ENCODE measurements around the gene CDH13. TPM values are rescaled to one million over a fixed set of nuclear protein-coding genes. Genes with fewer than 3 reads are reported as not detected.

Gene CDH13
- total RNA-seq, 2 donors from 2014 or later, result 2.9 TPM; not detected in 1

DNA sequence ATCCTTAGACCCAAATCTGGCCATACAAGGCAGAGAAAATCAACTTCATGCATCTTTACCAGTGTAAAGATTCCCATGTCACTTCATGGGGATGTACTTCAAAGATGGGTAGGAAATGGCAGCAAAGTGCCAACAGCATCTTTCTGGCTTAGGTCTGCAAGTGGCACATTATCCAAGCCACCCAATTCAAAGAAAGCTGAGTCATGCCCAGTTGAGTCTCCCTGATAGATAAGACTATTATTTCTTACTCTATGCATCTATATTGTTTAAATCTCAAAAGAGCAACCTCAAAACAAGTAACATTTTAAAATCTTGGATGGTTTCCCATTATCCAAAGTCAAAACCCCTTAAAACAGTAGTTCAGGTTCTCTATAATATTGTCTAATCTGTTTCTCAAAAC lies 1119.8 kb downstream of the CDH13 start:
- Histone ChIP-seq H3K9me3 (no peaks in the 10 kb centered on the region), H3K4me1 (no peaks in the 10 kb centered on the region), H3K36me3 (replicated peaks in 1 of 2; ENCODE audit: insufficient read depth in 1 of 2, low read depth in 2 of 2) (no peaks in the 10 kb centered on the region), H3K4me3 (no peak overlapping the region), H3K27me3 (no peaks in the 10 kb centered on the region), H3K27ac (no peak overlapping the region)
- no peak for DNase-seq
- TF ChIP-seq, protein P1, sequence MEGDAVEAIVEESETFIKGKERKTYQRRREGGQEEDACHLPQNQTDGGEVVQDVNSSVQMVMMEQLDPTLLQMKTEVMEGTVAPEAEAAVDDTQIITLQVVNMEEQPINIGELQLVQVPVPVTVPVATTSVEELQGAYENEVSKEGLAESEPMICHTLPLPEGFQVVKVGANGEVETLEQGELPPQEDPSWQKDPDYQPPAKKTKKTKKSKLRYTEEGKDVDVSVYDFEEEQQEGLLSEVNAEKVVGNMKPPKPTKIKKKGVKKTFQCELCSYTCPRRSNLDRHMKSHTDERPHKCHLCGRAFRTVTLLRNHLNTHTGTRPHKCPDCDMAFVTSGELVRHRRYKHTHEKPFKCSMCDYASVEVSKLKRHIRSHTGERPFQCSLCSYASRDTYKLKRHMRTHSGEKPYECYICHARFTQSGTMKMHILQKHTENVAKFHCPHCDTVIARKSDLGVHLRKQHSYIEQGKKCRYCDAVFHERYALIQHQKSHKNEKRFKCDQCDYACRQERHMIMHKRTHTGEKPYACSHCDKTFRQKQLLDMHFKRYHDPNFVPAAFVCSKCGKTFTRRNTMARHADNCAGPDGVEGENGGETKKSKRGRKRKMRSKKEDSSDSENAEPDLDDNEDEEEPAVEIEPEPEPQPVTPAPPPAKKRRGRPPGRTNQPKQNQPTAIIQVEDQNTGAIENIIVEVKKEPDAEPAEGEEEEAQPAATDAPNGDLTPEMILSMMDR (IDR thresholded peaks at IDR 0.05), result no peak
- no peak for TF ChIP-seq POLR2A (IDR thresholded peaks at IDR 0.05)
- no peak for ATAC-seq
- intact Hi-C loops (cut with DNase I), result no loop called here

DNA sequence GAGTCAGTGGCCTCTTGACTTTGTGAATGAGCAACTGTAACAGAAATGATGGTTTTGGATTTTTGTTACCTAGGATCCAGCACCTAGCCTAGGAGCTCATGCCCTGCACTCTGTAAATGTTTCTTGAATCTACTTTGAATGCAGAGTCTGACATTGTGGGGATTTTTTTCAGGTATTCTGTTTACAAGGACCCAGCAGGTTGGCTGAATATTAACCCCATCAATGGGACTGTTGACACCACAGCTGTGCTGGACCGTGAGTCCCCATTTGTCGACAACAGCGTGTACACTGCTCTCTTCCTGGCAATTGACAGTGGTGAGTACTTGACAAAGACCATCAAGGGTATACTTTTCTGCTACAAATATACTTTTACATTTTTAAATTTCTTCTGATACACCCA lies 1121.2 kb downstream of the CDH13 start:
- intact Hi-C loops (cut with DNase I), result no loop called here
- WGBS, 2 donors, result 10 to 15% methylated on average over 3 of the region's 3 CpGs
- H3K4me1 ChIP-seq, result no peaks in the 10 kb centered on the region
- TF ChIP-seq POLR2A (IDR thresholded peaks at IDR 0.05), result no peak
- TF ChIP-seq, protein P1 (IDR thresholded peaks at IDR 0.05), result no peak
- no peak for ATAC-seq
- no peaks in the 10 kb centered on the region for H3K36me3 ChIP-seq (replicated peaks in 1 of 2; ENCODE audit: insufficient read depth in 1 of 2, low read depth in 2 of 2)
- no peak overlapping the region for H3K4me3 ChIP-seq
- no peaks in the 10 kb centered on the region for H3K27me3 ChIP-seq
- H3K27ac ChIP-seq, result no peak overlapping the region
- H3K9me3 ChIP-seq, result no peaks in the 10 kb centered on the region
- DNase-seq, result no peak

DNA sequence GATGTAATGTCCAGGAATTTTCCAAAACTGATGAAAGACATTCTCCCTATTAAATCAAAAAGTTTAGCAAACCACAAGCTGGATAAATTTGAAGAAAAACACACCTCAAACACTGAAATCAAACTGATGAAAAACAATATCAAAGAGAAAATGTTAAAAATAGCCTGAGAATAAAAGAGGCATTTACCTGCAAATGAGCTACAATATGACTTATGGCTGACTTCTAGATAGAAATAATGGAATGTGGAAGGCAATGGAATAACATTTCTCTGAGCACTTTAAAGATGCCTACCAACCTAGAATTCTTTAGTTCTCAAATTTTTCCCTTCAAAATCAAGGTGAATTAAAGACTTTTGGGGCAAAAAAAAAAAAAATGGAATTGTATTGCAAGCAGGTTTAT lies 1128.6 kb downstream of the CDH13 start:
- ATAC-seq, result no peak
- H3K4me1 ChIP-seq, result no peaks in the 10 kb centered on the region
- no peaks in the 10 kb centered on the region for H3K36me3 ChIP-seq (replicated peaks in 1 of 2; ENCODE audit: insufficient read depth in 1 of 2, low read depth in 2 of 2)
- TF ChIP-seq, protein P1 (IDR thresholded peaks at IDR 0.05), result no peak
- no peak for TF ChIP-seq POLR2A (IDR thresholded peaks at IDR 0.05)
- intact Hi-C loops (cut with DNase I), result no loop called here
- H3K9me3 ChIP-seq, result no peaks in the 10 kb centered on the region
- no peak overlapping the region for H3K27ac ChIP-seq
- H3K27me3 ChIP-seq, result no peaks in the 10 kb centered on the region
- no peak overlapping the region for H3K4me3 ChIP-seq
- no peak for DNase-seq

DNA sequence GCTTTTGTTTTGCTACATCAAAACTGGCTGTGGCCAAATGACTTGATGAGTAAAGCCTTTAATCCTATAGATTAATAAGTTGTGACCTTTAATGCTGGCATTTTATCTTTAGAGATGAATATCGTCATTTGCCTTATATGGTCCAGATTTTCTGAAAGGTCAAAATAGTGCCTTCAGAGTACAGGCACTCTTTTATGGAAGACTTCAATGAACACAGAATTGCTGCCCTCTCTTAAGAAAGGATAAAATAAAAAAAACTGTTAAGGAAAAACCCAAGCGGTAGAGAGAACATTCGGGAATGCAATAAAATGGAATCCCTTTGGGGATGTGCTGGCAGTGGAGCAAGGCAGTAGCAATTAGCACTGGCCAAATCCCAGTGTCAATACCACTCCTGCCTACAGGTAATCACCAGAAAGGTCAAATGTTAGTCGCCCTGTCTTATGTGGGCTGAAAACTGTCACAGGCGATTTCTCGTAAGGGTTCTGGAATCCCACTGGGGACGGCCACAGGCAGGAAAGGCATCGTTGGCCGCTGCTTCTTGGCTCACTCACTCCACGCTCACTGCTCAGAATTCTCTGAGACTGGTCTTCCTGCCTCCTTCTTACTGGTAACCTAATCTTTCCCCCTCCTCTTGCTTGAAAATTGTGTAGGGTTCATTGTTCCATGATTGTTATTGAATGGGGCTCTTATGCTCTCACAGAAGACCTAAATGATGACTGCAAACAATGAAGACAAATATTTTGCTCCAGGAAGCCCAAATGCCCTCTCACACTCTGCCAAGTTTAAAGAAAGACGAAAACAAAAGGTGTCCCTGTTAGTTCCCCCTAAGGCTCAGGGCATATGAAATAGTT lies 1135.6 kb downstream of the CDH13 start:
- Histone ChIP-seq H3K4me1 (no peaks in the 10 kb centered on the region), H3K27me3 (no peaks in the 10 kb centered on the region), H3K27ac (no peak overlapping the region), H3K36me3 (replicated peaks in 1 of 2; ENCODE audit: insufficient read depth in 1 of 2, low read depth in 2 of 2) (no peaks in the 10 kb centered on the region), H3K9me3 (no peaks in the 10 kb centered on the region), H3K4me3 (no peak overlapping the region)
- ATAC-seq, result no peak
- intact Hi-C loops (cut with DNase I), result no loop called here
- DNase-seq, result no peak
- WGBS, 2 donors, result 58 to 59% methylated on average over 11 of the region's 11 CpGs
- TF ChIP-seq, protein P1 (IDR thresholded peaks at IDR 0.05), result no peak
- TF ChIP-seq POLR2A (IDR thresholded peaks at IDR 0.05), result no peak

DNA sequence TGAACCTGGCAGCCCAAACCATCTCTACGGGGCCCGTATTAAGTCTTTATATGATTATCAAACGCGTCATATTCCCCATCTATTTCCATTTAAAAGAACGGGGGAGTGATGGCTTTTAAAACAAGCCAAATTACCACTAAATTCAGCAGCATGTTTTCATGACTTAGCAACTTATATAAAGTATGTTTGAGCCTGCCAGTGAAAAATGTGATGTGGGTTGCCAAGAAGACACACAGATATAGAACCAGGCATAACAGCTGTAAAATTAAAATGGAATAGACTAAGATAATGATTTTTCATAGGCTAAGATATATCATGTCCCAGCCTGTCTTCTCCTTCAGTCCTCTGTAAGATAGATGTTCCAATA lies 1136.2 kb downstream of the CDH13 start:
- no peaks in the 10 kb centered on the region for H3K27me3 ChIP-seq
- no peak for TF ChIP-seq POLR2A (IDR thresholded peaks at IDR 0.05)
- TF ChIP-seq, protein P1 (IDR thresholded peaks at IDR 0.05), result no peak
- no peaks in the 10 kb centered on the region for H3K4me1 ChIP-seq
- intact Hi-C loops (cut with DNase I), result no loop called here
- H3K9me3 ChIP-seq, result no peaks in the 10 kb centered on the region
- WGBS, 2 donors, result 64% methylated on average over 5 of the region's 5 CpGs
- ATAC-seq, result no peak
- no peak overlapping the region for H3K27ac ChIP-seq
- no peaks in the 10 kb centered on the region for H3K36me3 ChIP-seq (replicated peaks in 1 of 2; ENCODE audit: insufficient read depth in 1 of 2, low read depth in 2 of 2)
- no peak for DNase-seq
- no peak overlapping the region for H3K4me3 ChIP-seq

Data from body of pancreas (tissue), 4 donors.